ENCODE data around the gene BRS3.

- TF ChIP-seq CTCF (IDR thresholded peaks at IDR 0.05) (no peak), EZH2 (IDR thresholded peaks at IDR 0.05; ENCODE audit: borderline replicate concordance, insufficient read depth, low read depth, low read length, poor library complexity, severe bottlenecking) (no peak)
These were observed 52.5 kb downstream of the BRS3 start for GRCh38 chrX:136540226-136540625.

Data from B cell (primary cell).